K562 (cell line): ENCODE data around the gene FGF12.

ENCODE experiments used
- BHLHE40 ChIP-seq: IDR thresholded peaks from 2 replicates; pipeline ENCODE4 v1.6.1; 2011; ENCODE audit warnings: low read length, improper control_type of control experiment
- CCAR2 ChIP-seq: fragments of 200-400 bp; formaldehyde crosslinking; IDR thresholded peaks from 2 replicates; pipeline ENCODE4 v1.6.1; 2017; ENCODE audit warnings: mild to moderate bottlenecking, low read depth, low read length
- MYC ChIP-seq, 2 experiments: fragments of 250-450 bp in 1 of 2; sonication (Bioruptor Pico) in 1 of 2; IDR thresholded peaks; 2 replicates each; pipeline versions ENCODE4 v1.5.1 to v1.6.1; 2012 to 2021; ENCODE audit warnings: low read depth in 2 of 2, borderline replicate concordance in 1 of 2, improper control_type of control experiment in 1 of 2, low read length in 1 of 2, mild to moderate bottlenecking in 1 of 2, moderate library complexity in 1 of 2
- NRF1 ChIP-seq, 2 experiments: fragments of 450-650 bp; IDR thresholded peaks in 1 of 2; conservative IDR thresholded peaks in 1 of 2; 2 replicates each; pipeline ENCODE4 v1.6.1; 2014; ENCODE audit warnings: mild to moderate bottlenecking in 2 of 2
- POLR2A ChIP-seq: fragments of 450-650 bp; conservative IDR thresholded peaks from 2 replicates; pipeline ENCODE4 v1.6.1; 2016
- POLR2G ChIP-seq: fragments of 200-400 bp; formaldehyde crosslinking; IDR thresholded peaks from 2 replicates; pipeline ENCODE4 v1.6.1; 2017; ENCODE audit warnings: low read depth, mild to moderate bottlenecking, antibody characterized with exemption, low read length, moderate library complexity
- TAF1 ChIP-seq: IDR thresholded peaks from 2 replicates; pipeline ENCODE4 v1.6.1; 2011; ENCODE audit warnings: mild to moderate bottlenecking, low read length, moderate library complexity; ENCODE audit not compliant: insufficient read depth, control insufficient read depth, severe bottlenecking; ENCODE audit errors: extremely low read depth
- ZBTB1 ChIP-seq: sonication (generic); formaldehyde crosslinking; IDR thresholded peaks from 2 replicates; pipeline ENCODE4 v1.8.1; 2023; ENCODE audit warnings: missing genetic modification reagents, low read depth, mild to moderate bottlenecking, borderline replicate concordance
- ZNF76 ChIP-seq: fragments of 250-450 bp; sonication (Bioruptor Pico); IDR thresholded peaks from 2 replicates; pipeline ENCODE4 v1.4.0; 2020; ENCODE audit warnings: mild to moderate bottlenecking, moderate library complexity, borderline replicate concordance
- TF ChIP-seq, protein P1 (sequence below), 3 experiments: IDR thresholded peaks in 2 of 3; conservative IDR thresholded peaks in 1 of 3; 2 replicates each; pipeline ENCODE4 v1.5.1; 2011 to 2012; ENCODE audit warnings: low read length in 3 of 3, mild to moderate bottlenecking in 3 of 3, control low read depth in 2 of 3, improper control_type of control experiment in 1 of 3, inconsistent platforms in 1 of 3, low read depth in 1 of 3, mixed read lengths in 1 of 3, moderate library complexity in 1 of 3; ENCODE audit not compliant: insufficient read depth in 2 of 3

DNA sequence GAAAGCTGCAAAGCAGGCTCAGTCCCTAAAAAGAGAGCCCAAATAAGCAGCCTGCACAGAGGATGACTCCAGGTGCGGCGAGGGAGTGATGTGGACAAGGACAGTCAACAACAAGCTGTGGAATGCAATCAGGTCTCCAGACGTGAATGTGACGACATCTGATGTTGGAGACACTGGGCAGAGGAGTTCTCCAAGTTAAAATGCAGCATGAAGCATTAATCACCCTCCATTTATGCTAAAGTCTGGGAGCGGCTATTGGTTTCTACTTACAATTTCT lies 316.7 kb downstream of the FGF12 start:
- no peak for TF ChIP-seq CCAR2
- no peak for TF ChIP-seq POLR2G
- no peak for TF ChIP-seq ZNF76
- TF ChIP-seq TAF1 = no peak
- TF ChIP-seq BHLHE40 = no peak
- no peak for TF ChIP-seq NRF1 (conservative IDR thresholded peaks at IDR 0.05 in 1 of 2, IDR thresholded peaks at IDR 0.05 in 1 of 2)
- no peak for TF ChIP-seq POLR2A
- no peak for TF ChIP-seq MYC (IDR thresholded peaks at IDR 0.05; ENCODE audit: low read depth, low read length)
- TF ChIP-seq MYC (CRISPR knock-in tag; IDR thresholded peaks at IDR 0.05; ENCODE audit: borderline replicate concordance, low read depth) = no peak
- TF ChIP-seq, protein P1, sequence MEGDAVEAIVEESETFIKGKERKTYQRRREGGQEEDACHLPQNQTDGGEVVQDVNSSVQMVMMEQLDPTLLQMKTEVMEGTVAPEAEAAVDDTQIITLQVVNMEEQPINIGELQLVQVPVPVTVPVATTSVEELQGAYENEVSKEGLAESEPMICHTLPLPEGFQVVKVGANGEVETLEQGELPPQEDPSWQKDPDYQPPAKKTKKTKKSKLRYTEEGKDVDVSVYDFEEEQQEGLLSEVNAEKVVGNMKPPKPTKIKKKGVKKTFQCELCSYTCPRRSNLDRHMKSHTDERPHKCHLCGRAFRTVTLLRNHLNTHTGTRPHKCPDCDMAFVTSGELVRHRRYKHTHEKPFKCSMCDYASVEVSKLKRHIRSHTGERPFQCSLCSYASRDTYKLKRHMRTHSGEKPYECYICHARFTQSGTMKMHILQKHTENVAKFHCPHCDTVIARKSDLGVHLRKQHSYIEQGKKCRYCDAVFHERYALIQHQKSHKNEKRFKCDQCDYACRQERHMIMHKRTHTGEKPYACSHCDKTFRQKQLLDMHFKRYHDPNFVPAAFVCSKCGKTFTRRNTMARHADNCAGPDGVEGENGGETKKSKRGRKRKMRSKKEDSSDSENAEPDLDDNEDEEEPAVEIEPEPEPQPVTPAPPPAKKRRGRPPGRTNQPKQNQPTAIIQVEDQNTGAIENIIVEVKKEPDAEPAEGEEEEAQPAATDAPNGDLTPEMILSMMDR (IDR thresholded peaks at IDR 0.05 in 2 of 3, conservative IDR thresholded peaks at IDR 0.05 in 1 of 3; ENCODE audit: insufficient read depth in 2 of 3, low read depth in 1 of 3, low read length in 3 of 3) = no peak
- no peak for TF ChIP-seq ZBTB1 (CRISPR knock-in tag)
